Kidney (tissue), 14 donors: ENCODE results near the gene ZNF554. TPM values are rescaled to one million over a fixed set of nuclear protein-coding genes. Genes with fewer than 3 reads are reported as not detected.

Experiments used
- DNase-seq, 5 donors: peaks; one replicate each; pipeline ENCODE4 v3.0.0-alpha.2; 2013 to 2020
- FAIRE-seq: peaks from 2 replicates; lab custom pipeline; 2012; peaks lifted over from hg19 to GRCh38; lab: Jason Lieb, UNC
- H3K27ac ChIP-seq, 2 donors: one replicate each; pipeline ENCODE4 v1.7.0; 2013; ENCODE audit warnings: low read depth in 2 of 2, low read length in 2 of 2, inconsistent platforms in 1 of 2
- H3K27me3 ChIP-seq: one replicate; pipeline ENCODE4 v1.7.1; 2013; ENCODE audit warnings: low read length, inconsistent platforms; ENCODE audit not compliant: control insufficient read depth, insufficient read depth
- H3K36me3 ChIP-seq, 3 donors: one replicate each; pipeline versions ENCODE4 v1.7.0 to v1.7.1; 2013; ENCODE audit warnings: low read length in 3 of 3, control low read depth in 1 of 3, inconsistent platforms in 1 of 3; ENCODE audit not compliant: insufficient read depth in 3 of 3, control insufficient read depth in 2 of 3
- H3K4me1 ChIP-seq, 3 donors: one replicate each; pipeline versions ENCODE4 v1.7.0 to v1.7.1; 2013; ENCODE audit warnings: low read length in 3 of 3, inconsistent platforms in 1 of 3, low read depth in 1 of 3; ENCODE audit not compliant: control insufficient read depth in 2 of 3, insufficient read depth in 2 of 3
- H3K4me3 ChIP-seq, 3 donors: one replicate each; pipeline versions ENCODE4 v1.7.0 to v1.8.1; 2013; ENCODE audit warnings: low read length in 3 of 3, control low read depth in 1 of 3, inconsistent platforms in 1 of 3
- H3K9ac ChIP-seq, 3 donors: one replicate each; pipeline versions ENCODE4 v1.7.0 to v1.7.1; 2013; ENCODE audit warnings: low read length in 3 of 3, control low read depth in 1 of 3, inconsistent platforms in 1 of 3
- H3K9me3 ChIP-seq, 3 donors: one replicate each; pipeline versions ENCODE4 v1.7.0 to v1.7.1; 2013; ENCODE audit warnings: low read length in 3 of 3, control low read depth in 1 of 3, inconsistent platforms in 1 of 3; ENCODE audit not compliant: control insufficient read depth in 2 of 3, insufficient read depth in 1 of 3
- intact Hi-C: fragments of 100-400 bp; cut with DNase I; formaldehyde crosslinking; loops from one replicate; pipeline ENCODE4 v1.11.1; 2022
- polyA plus RNA-seq: library from polyadenylated mRNA; stranded (reverse); fragments of 350-450 nt; fragmentation: Illumina TruSeq; extraction: RNeasy Lipid Tissue Mini Kit (QIAGEN cat#74804); gene quantifications from one replicate; pipeline ENCODE4 v1.2.3, GENCODE V29; 2014; ENCODE audit warnings: low read depth, low replicate concordance; ENCODE audit not compliant: insufficient read depth
- total RNA-seq: library from RNA; stranded (reverse); fragmentation: NEBNext Ultra II Directional; extraction: Animal tissue kit (Norgen Biotek cat#: 25700); gene quantifications from one replicate; pipeline ENCODE4 v1.2.1, GENCODE V29; 2021
- TF ChIP-seq, protein P1 (sequence below): IDR thresholded peaks from 3 replicates; pipeline ENCODE4 v1.5.1; 2012; ENCODE audit warnings: mild to moderate bottlenecking, moderate library complexity, borderline replicate concordance; ENCODE audit not compliant: insufficient read depth; ENCODE audit errors: extremely low read depth
- donor health status: control.
- donor health status: control.
- donor health status: control.
- donor health status: control.
- donor health status: control.
- donor health status: DM: yes; HTN: yes; CAD: no.
- donor health status: Normal renal cell carcinoma (clear cell type).

Gene ZNF554
- total and polyA plus RNA-seq, 2 donors from 2014 or later: 3.6 to 6.9 TPM

DNA sequence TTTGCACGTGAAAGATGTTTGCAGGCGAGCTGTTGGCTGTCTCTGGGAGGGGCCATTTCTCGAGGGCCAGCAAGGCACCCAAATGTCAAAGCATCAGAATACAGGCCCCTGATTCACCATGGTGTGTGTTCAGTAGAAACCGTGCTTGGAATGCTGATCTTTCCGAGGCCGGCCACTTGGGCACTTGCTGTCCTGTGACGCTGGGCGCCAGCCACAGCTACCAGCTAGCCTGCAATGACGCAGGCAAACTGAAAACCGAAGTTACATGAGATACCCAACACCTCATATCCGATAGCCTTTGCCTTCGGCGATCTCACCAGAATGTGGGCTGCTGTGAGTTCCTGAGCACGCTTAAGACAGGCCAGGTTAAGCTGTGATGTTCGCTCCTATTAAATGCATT, 22.4 kb upstream of the ZNF554 start:
- TF ChIP-seq, protein P1, sequence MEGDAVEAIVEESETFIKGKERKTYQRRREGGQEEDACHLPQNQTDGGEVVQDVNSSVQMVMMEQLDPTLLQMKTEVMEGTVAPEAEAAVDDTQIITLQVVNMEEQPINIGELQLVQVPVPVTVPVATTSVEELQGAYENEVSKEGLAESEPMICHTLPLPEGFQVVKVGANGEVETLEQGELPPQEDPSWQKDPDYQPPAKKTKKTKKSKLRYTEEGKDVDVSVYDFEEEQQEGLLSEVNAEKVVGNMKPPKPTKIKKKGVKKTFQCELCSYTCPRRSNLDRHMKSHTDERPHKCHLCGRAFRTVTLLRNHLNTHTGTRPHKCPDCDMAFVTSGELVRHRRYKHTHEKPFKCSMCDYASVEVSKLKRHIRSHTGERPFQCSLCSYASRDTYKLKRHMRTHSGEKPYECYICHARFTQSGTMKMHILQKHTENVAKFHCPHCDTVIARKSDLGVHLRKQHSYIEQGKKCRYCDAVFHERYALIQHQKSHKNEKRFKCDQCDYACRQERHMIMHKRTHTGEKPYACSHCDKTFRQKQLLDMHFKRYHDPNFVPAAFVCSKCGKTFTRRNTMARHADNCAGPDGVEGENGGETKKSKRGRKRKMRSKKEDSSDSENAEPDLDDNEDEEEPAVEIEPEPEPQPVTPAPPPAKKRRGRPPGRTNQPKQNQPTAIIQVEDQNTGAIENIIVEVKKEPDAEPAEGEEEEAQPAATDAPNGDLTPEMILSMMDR: no peak
- no peak overlapping the region for H3K4me3 ChIP-seq
- peaks cover 0 to 5% (median 0%) of the 10 kb centered on the region in 3 donors for H3K36me3 ChIP-seq
- FAIRE-seq (no peak), DNase-seq (no peak)
- H3K27me3 ChIP-seq: no peaks in the 10 kb centered on the region
- no peaks in the 10 kb centered on the region for H3K9me3 ChIP-seq
- no peaks in the 10 kb centered on the region for H3K4me1 ChIP-seq
- H3K27ac ChIP-seq: no peak overlapping the region
- intact Hi-C loops: no loop called here
- H3K9ac ChIP-seq: no peak overlapping the region

DNA sequence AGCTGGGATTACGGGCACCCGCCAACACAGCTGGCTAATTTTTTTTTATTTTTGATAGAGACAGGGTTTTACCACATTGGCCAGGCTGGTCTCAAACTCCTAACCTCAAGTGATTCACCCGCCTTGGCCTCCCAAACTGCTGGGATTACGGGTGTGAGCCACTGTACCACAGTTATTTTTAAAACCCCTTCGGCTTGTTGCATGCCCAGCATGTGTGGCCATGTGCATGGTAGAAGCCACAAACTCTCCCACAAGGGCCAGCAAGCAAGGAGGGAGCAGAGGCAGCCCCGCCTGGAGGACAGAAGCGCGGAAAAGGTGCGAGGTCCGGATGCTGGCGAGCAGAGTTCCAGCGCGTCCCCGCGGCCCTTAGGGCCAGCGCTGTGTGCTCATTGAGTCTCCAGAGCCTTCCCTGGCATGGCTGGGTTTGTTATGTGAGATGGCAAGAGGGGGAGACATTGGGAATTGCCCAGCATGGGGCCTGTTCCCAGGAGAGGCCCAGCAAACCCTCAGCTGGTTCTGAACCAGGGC, 21.4 kb upstream of the ZNF554 start:
- FAIRE-seq: no peak

GRCh38 chr19:2798733-2799132, 20.9 kb upstream of the ZNF554 start:
- no peaks in the 10 kb centered on the region for H3K9me3 ChIP-seq
- TF ChIP-seq, protein P1: no peak
- intact Hi-C loops: no loop called here

More for the DNA sequence above, 21.4 kb upstream of the ZNF554 start:
- Histone ChIP-seq H3K9me3 (no peaks in the 10 kb centered on the region), H3K36me3 (peaks cover 0 to 5% (median 2%) of the 10 kb centered on the region in 3 donors), H3K4me3 (no peak overlapping the region), H3K9ac (no peak overlapping the region), H3K27me3 (no peaks in the 10 kb centered on the region), H3K27ac (no peak overlapping the region), H3K4me1 (no peaks in the 10 kb centered on the region)
- TF ChIP-seq, protein P1: no peak
- no peak for DNase-seq
- intact Hi-C loops: no loop called here

More at GRCh38 chr19:2798733-2799132, 20.9 kb upstream of the ZNF554 start:
- FAIRE-seq: no peak
- Histone ChIP-seq H3K27ac (no peak overlapping the region), H3K27me3 (no peaks in the 10 kb centered on the region), H3K36me3 (peaks cover 0 to 5% (median 2%) of the 10 kb centered on the region in 3 donors), H3K9ac (no peak overlapping the region), H3K4me1 (no peaks in the 10 kb centered on the region), H3K4me3 (no peak overlapping the region)
- DNase-seq: no peak
